Fibroblast of mammary gland (primary cell): ENCODE data around the gene DHRS13.

ENCODE experiments used
- DNase-seq: peaks from one replicate; pipeline ENCODE4 v3.0.0-alpha.2; 2010; ENCODE audit warnings: low read depth
- H3K4me3 ChIP-seq: 2 replicates; pipeline ENCODE4 v1.5.1; 2011; ENCODE audit warnings: low read depth, mild to moderate bottlenecking, low read length, moderate library complexity; ENCODE audit not compliant: control insufficient read depth
- CTCF ChIP-seq: conservative IDR thresholded peaks from 2 replicates; pipeline ENCODE4 v1.5.1; 2011; ENCODE audit warnings: low read depth, low read length, inconsistent platforms; ENCODE audit not compliant: control insufficient read depth, insufficient read depth

The DHRS13 gene

DNA sequence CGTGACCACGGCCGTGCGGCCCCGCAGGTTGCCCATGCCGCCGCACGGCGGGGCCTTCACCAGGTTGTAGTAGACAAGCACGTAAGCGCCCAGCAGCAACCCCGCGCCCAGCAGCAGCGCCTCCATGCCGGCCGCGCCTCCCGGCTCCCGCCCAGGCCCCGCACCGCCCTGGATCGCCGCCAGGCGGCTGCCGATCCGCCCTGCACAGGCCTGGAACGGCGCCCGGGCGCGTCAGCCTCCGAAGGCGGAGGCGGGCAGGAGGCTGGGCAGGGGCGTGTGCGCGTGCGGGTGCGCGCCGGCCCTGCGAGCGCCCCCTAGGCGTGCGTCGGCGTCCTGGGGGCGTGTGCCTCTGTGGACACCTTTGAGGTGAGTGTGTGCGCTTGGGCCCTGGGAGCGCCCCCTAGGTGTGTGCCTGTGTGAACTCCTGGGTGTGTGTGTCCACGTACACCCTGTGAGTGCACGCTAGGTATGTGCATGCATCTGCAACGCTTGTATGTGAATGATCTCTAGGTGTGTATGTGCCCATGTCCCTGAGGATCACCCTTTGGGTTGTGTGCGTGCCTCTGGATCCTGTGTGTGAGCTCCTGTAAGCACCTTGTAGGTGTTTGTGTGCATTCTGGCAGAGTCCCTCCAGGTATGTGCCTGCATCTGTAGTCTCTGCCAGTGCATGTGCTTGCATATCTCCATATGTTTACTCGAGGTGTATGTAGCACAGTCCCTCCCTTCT, at the start of gene DHRS13:
Gene DHRS13, minus strand, starts transcription at position 261 of the 727 bp plus-strand sequence. Its CDS starts 135 bp downstream, at position 126.
- peak; percentile 41 for TF ChIP-seq CTCF
- DNase-seq = peak; percentile 81
- H3K4me3 ChIP-seq = peak within 1 kb of the TSS; percentile 46

GRCh38 chr17:28951991-28952975, 49.4 kb upstream of the DHRS13 start:
- peak overlapping the region; percentile 92 for H3K4me3 ChIP-seq
- peak; percentile 99 for DNase-seq
- no peak for TF ChIP-seq CTCF

- peak within 1 kb of the TSS; percentile 92 for H3K4me3 ChIP-seq
- peak; percentile 100 for DNase-seq
- TF ChIP-seq CTCF = no peak
Measured at GRCh38 chr17:28951428-28951990, 48.6 kb upstream of the DHRS13 start, which contains the start of gene PHF12. PHF12 (minus strand) TSS chr17:28951518; CDS start chr17:28950960, 558 bp downstream.

DNA sequence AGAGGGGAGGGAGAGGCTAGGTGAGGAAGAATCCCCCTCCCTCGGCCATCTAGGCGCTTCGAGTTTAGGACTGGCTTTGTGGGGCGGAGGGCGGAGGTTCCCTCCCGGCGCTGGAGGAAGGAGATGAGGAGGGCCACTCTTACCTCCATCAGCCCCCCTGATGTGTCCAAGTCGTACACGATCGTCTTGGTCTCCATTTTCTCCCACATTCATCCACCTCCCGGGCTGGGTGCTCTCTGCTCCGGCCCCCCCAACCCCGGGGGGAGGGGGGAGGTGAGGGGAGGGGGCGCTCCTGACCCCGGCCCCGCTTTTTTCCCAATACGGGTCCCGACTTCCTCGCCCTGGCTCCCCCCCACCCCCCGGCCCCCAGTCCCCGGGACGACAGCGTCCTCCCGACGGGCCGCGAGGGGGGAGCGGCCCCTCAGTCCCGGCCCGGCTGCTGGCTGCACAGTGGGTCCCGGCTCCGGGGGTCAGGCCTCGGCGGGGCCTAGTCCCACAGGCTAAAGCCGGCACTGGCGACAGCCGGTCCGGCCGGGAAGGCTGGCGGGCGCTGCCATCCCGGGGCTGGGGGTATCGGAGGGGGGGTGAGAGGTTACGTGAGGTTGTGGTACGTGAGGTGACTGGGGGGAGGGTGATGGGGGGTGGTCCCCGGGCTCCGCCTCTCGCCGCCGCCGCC, 48.0 kb upstream of the DHRS13 start:
- no peak for TF ChIP-seq CTCF
- DNase-seq = no peak

DNA sequence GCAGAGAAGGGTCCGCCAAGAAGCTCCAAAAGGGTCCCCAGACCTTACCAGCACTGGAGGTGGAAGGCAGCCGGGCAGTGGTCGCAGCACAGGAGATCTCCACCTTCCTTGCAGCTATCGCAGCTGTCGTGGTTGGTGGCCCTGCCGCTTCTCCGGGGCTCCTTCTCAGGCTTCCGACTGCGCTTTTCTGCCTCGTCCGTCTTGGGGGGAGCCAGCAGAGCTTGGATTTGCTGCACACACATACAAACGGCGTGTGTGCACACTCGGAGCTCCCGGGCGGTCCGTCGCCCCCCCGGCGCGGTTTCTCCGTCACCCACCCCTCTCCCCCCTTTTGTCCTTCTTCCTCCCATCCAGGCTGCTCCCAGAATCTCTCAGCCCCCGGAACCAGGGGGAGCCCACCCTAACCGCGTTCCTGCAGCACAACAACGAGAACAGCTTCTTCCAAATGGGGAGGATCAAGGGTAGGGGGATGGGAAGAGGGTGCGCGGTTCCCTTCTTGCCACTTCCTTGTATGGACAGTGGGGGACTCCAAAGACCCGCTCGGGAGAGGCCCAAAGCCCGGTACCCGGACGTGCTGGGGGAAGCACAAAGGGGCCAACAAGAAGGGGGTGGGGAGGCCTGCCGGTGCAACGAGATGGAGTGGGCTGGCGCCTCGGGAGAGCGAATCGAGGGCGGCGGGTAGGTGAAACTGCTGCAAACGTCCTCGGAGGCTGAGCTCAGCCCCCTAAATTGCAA, 47.3 kb upstream of the DHRS13 start:
- peak overlapping the region; percentile 86 for H3K4me3 ChIP-seq
- peak; percentile 40 for DNase-seq
- TF ChIP-seq CTCF = no peak

More for the DNA sequence above, 48.0 kb upstream of the DHRS13 start:
- peak overlapping the region; percentile 86 for H3K4me3 ChIP-seq
